ENCODE data around the gene ZNF385B.
A peak's percentile ranks its signal among the peaks of the same experiment; 100 is the strongest.
"Not testable (repeated sequence)": the region's sequence is repeated elsewhere in the genome, so short reads cannot be mapped to it uniquely, and the experiment has no call there.

Gene ZNF385B

GRCh38 chr2:179861416-179862067 is at the start of gene ZNF385B:
TSS of gene ZNF385B (minus strand) at chr2:179861612.
- Mint-ChIP-seq H3K4me3 (no peak within 1 kb of the TSS), H3K27ac (no peak within 1 kb of the TSS)

GRCh38 chr2:179910735-179911113 is 49.3 kb upstream of the ZNF385B start:
- H3K9me3 Mint-ChIP-seq, result no peaks in the 10 kb centered on the region
- H3K4me3 Mint-ChIP-seq, result no peak overlapping the region
- no peaks in the 10 kb centered on the region for H3K4me1 Mint-ChIP-seq
- no peak for DNase-seq (ENCODE audit: low spot score in 2 of 2)
- H3K27ac Mint-ChIP-seq, result no peak overlapping the region
- no peaks in the 10 kb centered on the region for H3K36me3 Mint-ChIP-seq
- no peak for ATAC-seq

More at GRCh38 chr2:179861416-179862067, at the start of gene ZNF385B:
- H3K4me1 Mint-ChIP-seq, result peaks cover 8% of the 10 kb centered on the region
- DNase-seq (ENCODE audit: low spot score in 2 of 2) (no peak), ATAC-seq (peak; percentile 49)
- H3K36me3 Mint-ChIP-seq, result no peaks in the 10 kb centered on the region
- H3K9me3 Mint-ChIP-seq, result no peaks in the 10 kb centered on the region

GRCh38 chr2:179909845-179910734 is 48.7 kb upstream of the ZNF385B start:
- no peak for DNase-seq (ENCODE audit: low spot score in 2 of 2)
- Mint-ChIP-seq H3K9me3 (no peaks in the 10 kb centered on the region), H3K36me3 (no peaks in the 10 kb centered on the region)

GRCh38 chr2:179900655-179901054 is 39.2 kb upstream of the ZNF385B start:
- ATAC-seq (no peak), DNase-seq (ENCODE audit: low spot score in 2 of 2) (no peak)
- H3K4me1 Mint-ChIP-seq, result no peaks in the 10 kb centered on the region
- no peaks in the 10 kb centered on the region for H3K36me3 Mint-ChIP-seq
- no peak overlapping the region for H3K27ac Mint-ChIP-seq
- H3K9me3 Mint-ChIP-seq, result peaks cover 3% of the 10 kb centered on the region
- no peak overlapping the region for H3K4me3 Mint-ChIP-seq

More at GRCh38 chr2:179909845-179910734, 48.7 kb upstream of the ZNF385B start:
- no peaks in the 10 kb centered on the region for H3K4me1 Mint-ChIP-seq
- H3K27ac Mint-ChIP-seq, result no peak overlapping the region
- ATAC-seq, result no peak
- H3K4me3 Mint-ChIP-seq, result no peak overlapping the region

- H3K4me1 Mint-ChIP-seq, result no peaks in the 10 kb centered on the region
- ATAC-seq, result no peak
- H3K9me3 Mint-ChIP-seq, result peaks cover 3% of the 10 kb centered on the region
- no peaks in the 10 kb centered on the region for H3K36me3 Mint-ChIP-seq
- H3K4me3 Mint-ChIP-seq, result no peak overlapping the region
- no peak for DNase-seq (ENCODE audit: low spot score in 2 of 2)
- no peak overlapping the region for H3K27ac Mint-ChIP-seq
Measured at GRCh38 chr2:179899666-179900065, 38.3 kb upstream of the ZNF385B start.

GRCh38 chr2:179898873-179899272 is 37.5 kb upstream of the ZNF385B start:
- H3K4me3 Mint-ChIP-seq, result no peak overlapping the region
- H3K4me1 Mint-ChIP-seq, result no peaks in the 10 kb centered on the region
- peaks cover 3% of the 10 kb centered on the region for H3K9me3 Mint-ChIP-seq
- H3K36me3 Mint-ChIP-seq, result no peaks in the 10 kb centered on the region
- H3K27ac Mint-ChIP-seq, result no peak overlapping the region
- ATAC-seq, result peak; percentile 48
- no peak for DNase-seq (ENCODE audit: low spot score in 2 of 2)

GRCh38 chr2:179893616-179894015 is 32.2 kb upstream of the ZNF385B start:
- Mint-ChIP-seq H3K27ac (no peak overlapping the region), H3K36me3 (no peaks in the 10 kb centered on the region), H3K9me3 (peaks cover 8% of the 10 kb centered on the region), H3K4me3 (no peak overlapping the region), H3K4me1 (no peaks in the 10 kb centered on the region)
- DNase-seq (ENCODE audit: low spot score in 2 of 2) (no peak), ATAC-seq (no peak)

- DNase-seq (ENCODE audit: low spot score in 2 of 2) (no peak), ATAC-seq (no peak)
- Mint-ChIP-seq H3K9me3 (peaks cover 8% of the 10 kb centered on the region), H3K4me1 (no peaks in the 10 kb centered on the region), H3K27ac (no peak overlapping the region), H3K36me3 (no peaks in the 10 kb centered on the region), H3K4me3 (no peak overlapping the region)
Measured at GRCh38 chr2:179891237-179891636, 29.8 kb upstream of the ZNF385B start.

GRCh38 chr2:179890666-179891065 is 29.3 kb upstream of the ZNF385B start:
- ATAC-seq, result no peak
- H3K9me3 Mint-ChIP-seq, result peaks cover 8% of the 10 kb centered on the region
- H3K4me1 Mint-ChIP-seq, result no peaks in the 10 kb centered on the region
- DNase-seq (ENCODE audit: low spot score in 2 of 2), result no peak
- no peak overlapping the region for H3K27ac Mint-ChIP-seq
- no peaks in the 10 kb centered on the region for H3K36me3 Mint-ChIP-seq
- H3K4me3 Mint-ChIP-seq, result no peak overlapping the region

- not testable (repeated sequence) for H3K9me3 Mint-ChIP-seq; H3K36me3 Mint-ChIP-seq; ATAC-seq; H3K4me1 Mint-ChIP-seq; DNase-seq (ENCODE audit: low spot score in 2 of 2); H3K4me3 Mint-ChIP-seq; H3K27ac Mint-ChIP-seq
Measured at GRCh38 chr2:179888642-179889041, 27.2 kb upstream of the ZNF385B start.

- H3K27ac Mint-ChIP-seq, result no peak overlapping the region
- peaks cover 4% of the 10 kb centered on the region for H3K9me3 Mint-ChIP-seq
- DNase-seq (ENCODE audit: low spot score in 2 of 2), result no peak
- ATAC-seq, result peak; percentile 13
- H3K4me1 Mint-ChIP-seq, result no peaks in the 10 kb centered on the region
- H3K36me3 Mint-ChIP-seq, result no peaks in the 10 kb centered on the region
- H3K4me3 Mint-ChIP-seq, result no peak overlapping the region
Measured at GRCh38 chr2:179884193-179884592, 22.8 kb upstream of the ZNF385B start.

GRCh38 chr2:179882851-179883806 is 21.7 kb upstream of the ZNF385B start:
- no peak overlapping the region for H3K27ac Mint-ChIP-seq
- DNase-seq (ENCODE audit: low spot score in 2 of 2) (no peak), ATAC-seq (no peak)
- H3K4me3 Mint-ChIP-seq, result no peak overlapping the region
- no peaks in the 10 kb centered on the region for H3K9me3 Mint-ChIP-seq
- no peaks in the 10 kb centered on the region for H3K36me3 Mint-ChIP-seq
- H3K4me1 Mint-ChIP-seq, result no peaks in the 10 kb centered on the region

GRCh38 chr2:179877601-179878364 is 16.4 kb upstream of the ZNF385B start:
- Mint-ChIP-seq H3K4me1 (no peaks in the 10 kb centered on the region), H3K9me3 (no peaks in the 10 kb centered on the region), H3K27ac (no peak overlapping the region), H3K4me3 (no peak overlapping the region), H3K36me3 (no peaks in the 10 kb centered on the region)
- ATAC-seq (no peak), DNase-seq (ENCODE audit: low spot score in 2 of 2) (no peak)

- Mint-ChIP-seq H3K27ac (no peak overlapping the region), H3K4me3 (no peak overlapping the region)
- ATAC-seq, result no peak
Measured at GRCh38 chr2:179876266-179876665, 14.9 kb upstream of the ZNF385B start.

More at GRCh38 chr2:179876266-179876665, 14.9 kb upstream of the ZNF385B start:
- no peaks in the 10 kb centered on the region for H3K4me1 Mint-ChIP-seq
- no peak for DNase-seq (ENCODE audit: low spot score in 2 of 2)
- H3K36me3 Mint-ChIP-seq, result no peaks in the 10 kb centered on the region
- H3K9me3 Mint-ChIP-seq, result no peaks in the 10 kb centered on the region
